HG02970 (cell line): ENCODE results near the gene KCND2.

ENCODE experiments used
- ATAC-seq: cut with Tn5 transposase; IDR thresholded peaks from one replicate; pipeline ENCODE4 v1.9.1; 2021; ENCODE audit warnings: mild to moderate bottlenecking, moderate library complexity, moderate number of reproducible peaks; ENCODE audit not compliant: unreplicated experiment, low FRiP score

KCND2 gene

DNA sequence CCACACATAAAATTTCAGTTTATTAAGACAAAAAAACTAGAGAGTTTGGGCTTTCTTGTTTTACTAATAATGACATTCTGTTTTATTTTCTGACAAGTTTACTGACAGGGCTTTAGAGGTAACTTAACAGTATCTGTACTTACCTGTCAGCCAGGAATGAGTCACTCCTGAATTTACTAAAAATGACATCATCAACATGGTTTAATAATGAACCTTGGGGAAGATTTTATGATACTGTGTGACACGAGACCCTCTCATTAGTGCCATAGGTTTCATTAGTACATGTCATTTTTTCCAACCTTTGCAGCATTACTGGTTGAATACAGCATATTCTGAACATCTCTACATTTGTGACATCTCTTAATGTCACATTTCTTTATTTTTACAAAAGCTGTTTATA, 131.1 kb downstream of the KCND2 start:
- ATAC-seq = peak; percentile 54

GRCh38 chr7:120405652-120406051, 132.7 kb downstream of the KCND2 start:
- ATAC-seq = no peak

GRCh38 chr7:120407010-120407409, 134.0 kb downstream of the KCND2 start:
- ATAC-seq = no peak

DNA sequence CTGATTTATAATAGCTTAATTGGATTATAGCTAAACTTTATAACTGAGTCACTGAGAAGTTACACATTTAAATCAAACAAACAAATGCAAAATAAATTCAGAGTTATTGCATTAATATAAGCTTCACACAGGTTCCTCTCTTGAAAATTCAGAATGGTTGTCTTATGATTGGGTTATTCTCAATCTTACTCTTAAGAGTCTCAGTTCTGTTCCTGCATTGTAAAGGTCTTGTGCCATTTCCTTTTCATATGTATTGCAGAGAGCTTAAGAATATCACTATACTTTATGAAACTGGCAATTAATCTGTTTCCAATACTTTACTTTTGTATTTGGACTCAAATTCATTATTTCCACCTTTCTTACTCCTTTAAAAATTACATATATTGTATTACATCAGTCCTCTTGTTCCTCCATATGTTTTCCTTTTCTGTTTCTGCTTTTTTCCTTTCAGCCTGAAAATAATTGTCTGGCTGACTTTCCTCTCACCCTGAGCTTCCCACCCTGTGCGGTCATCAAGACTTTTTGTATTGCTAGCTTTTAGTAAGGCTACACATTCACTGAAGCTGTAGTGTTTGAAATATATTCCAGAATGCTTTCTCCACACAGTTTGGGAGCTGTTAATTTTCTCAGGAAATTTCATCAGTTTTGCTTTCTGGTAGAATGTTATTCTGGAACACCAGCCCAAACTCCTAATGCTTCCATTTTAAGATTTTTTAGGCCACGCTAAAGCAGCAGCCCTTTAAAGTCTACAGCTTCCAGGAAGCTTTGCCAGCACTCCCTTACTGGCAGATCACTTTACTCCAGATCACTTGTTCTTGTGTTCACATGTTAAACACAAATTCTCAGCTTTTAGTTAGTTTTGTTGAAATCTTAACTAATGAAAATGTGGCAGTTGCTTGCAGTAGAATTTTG, 139.4 kb downstream of the KCND2 start:
- ATAC-seq = no peak

GRCh38 chr7:120413164-120413563, 140.2 kb downstream of the KCND2 start:
- no peak for ATAC-seq

DNA sequence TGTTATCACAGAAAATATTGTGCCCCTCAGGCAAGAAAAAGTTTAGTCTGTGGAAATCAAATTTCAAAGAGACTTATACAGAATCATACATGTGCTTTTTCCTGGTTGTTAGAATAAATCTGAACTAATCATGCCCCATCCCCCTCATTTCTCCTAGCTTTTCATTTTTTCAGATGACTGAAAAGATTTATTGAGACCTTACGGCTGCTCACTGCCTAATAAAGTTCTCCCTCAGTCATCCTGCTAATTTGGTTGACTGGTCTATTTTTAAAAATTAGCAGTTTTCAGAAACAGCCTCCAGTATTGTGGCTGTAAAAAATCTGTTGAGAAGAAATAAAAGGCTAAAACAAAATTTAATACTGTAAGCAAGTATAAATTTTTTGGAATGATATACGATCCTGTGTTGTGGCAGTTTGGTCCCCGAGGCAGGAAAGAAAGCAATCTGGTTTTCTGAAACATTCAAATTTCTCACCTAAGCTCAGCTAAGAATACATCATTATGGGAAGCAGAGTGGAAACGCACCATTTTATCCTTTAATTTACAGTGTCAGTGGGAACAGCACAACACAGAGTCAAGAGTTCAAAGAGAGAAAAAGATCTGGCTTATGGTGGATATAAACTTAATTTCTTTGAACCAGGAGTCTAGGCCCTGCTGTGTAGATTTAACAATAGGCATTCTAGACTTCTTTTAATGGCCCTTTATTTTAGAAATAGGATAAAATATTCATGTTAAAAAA, 144.4 kb downstream of the KCND2 start:
- ATAC-seq = no peak

GRCh38 chr7:120421151-120421651, 148.2 kb downstream of the KCND2 start:
- ATAC-seq = peak; percentile 98

GRCh38 chr7:120431016-120431415, 158.0 kb downstream of the KCND2 start:
- no peak for ATAC-seq

GRCh38 chr7:120436487-120437060, 163.6 kb downstream of the KCND2 start:
- no peak for ATAC-seq

DNA sequence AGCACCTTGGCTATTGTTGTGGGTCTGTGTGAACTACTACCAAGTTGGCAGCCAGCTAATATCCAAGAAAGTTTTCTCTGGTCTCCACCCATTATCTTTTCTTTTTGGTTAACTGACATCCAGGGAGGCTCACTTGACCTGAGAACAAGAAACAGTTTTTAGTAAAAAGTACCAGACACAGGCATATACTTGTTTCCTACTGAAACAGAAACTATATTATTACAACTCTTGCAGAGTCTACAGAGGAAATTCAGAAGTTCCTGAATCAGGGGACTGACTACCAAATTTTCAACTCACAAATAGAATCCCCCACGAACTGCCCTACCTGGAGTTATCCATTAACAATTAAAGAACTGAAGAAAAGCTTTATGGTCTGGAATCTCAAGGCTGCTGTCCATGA, 168.9 kb downstream of the KCND2 start:
- peak; percentile 77 for ATAC-seq

- no peak for ATAC-seq
These were observed 169.9 kb downstream of the KCND2 start for GRCh38 chr7:120442838-120443237.

DNA sequence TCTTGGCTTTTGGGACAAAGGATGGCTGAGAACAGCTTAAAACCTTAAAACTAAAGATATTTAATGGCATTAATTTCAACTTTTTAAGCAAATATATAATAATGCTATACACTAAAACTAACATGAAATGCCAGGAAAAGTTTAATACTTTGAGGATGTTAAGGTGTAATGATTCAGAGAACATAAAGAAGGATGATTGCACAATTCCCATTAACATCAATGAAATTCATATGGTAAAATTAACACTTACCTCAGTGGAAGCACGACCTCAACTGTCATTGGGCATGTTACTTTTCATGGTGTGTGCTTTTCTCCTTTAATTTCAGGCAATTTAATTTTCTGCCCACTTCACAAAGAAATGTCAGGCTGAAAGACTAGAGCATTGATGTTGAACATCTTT, 171.7 kb downstream of the KCND2 start:
- ATAC-seq = no peak

DNA sequence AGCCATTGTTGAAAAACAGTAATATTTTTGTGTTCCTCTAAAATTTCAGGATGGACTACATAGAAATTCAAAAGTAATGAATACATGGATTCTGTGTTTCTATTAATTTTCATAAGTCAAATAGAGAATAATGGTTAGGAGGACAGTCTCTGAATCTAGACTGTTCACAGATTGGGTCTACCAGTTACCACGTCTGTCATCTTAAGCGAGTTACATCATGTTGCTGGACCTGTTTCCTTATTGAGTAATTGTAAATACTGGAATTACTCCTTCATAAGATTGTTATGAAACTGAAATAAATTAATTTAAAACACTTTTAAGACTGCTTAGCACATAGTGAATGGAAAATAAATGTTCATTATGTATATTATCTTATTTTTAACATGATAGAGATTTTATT, 172.3 kb downstream of the KCND2 start:
- ATAC-seq = no peak

- ATAC-seq = no peak
These were observed 179.7 kb downstream of the KCND2 start for GRCh38 chr7:120452665-120453064.

DNA sequence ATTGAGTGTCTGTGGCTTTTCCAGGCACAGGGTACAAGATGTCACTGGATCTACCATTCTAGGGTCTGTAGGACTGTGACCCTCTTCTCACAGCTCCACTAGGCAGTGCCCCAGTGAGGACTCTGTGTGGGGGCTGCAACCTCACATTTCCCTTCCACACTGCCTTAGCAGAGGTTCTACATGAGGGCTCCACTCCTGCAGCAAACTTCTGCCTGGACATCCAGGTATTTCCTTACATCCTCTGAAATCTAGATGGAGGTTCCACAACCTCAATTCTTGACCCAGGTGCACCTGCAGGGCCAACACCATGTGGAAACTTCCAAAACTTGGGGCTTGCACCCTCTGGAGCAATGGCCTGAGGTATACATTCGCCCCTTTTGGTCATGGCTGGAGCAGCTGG, 183.7 kb downstream of the KCND2 start:
- no peak for ATAC-seq

DNA sequence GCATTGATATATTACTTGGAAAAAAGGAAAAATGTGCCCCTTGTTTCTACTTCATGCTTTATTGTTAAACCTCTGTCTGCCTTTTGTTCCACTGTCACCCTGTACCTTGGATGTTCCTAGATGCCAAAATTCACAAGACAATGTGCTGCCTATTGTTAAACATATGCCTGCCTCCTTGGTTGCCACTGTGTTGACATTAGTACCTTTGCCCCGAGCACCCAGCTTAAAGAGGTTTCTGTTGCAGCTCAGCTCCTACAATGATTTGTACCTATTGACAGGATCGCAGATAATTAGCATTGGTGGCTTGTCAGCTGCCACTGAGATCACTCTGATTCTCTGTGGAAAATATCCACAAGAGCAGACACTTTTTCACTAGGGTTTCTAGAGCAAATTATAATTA, 188.0 kb downstream of the KCND2 start:
- ATAC-seq = no peak

GRCh38 chr7:120462991-120463390, 190.0 kb downstream of the KCND2 start:
- ATAC-seq = no peak

DNA sequence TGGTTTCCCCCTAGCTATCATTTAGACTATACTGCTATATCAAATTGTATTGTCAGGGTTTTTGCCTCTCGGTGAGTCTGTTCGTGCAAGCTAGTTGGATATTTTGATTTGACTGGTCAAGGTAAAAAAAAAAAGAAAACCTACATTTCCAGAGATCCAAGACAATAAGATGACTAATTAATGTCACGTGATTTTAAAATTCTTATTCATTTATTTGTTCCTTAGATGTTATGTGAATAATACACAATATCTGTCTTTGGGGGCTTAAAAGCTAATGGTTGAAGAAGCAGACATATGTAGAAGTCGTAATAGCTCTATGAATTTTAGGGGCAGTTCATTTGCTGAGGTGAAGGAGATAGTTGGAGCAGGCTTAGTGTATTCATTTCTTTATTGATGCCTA, 191.1 kb downstream of the KCND2 start:
- no peak for ATAC-seq

- no peak for ATAC-seq
These were observed 194.7 kb downstream of the KCND2 start for GRCh38 chr7:120467676-120468075.

GRCh38 chr7:120468611-120469010, 195.6 kb downstream of the KCND2 start:
- ATAC-seq = no peak

- ATAC-seq = no peak
These were observed 199.9 kb downstream of the KCND2 start for GRCh38 chr7:120472892-120473291.
